Midbrain (tissue), 1 donor: Measurements from ENCODE around the gene MCC.
A peak's percentile ranks its signal among the peaks of the same experiment; 100 is the strongest.

ENCODE experiments used
- DNase-seq: peaks from one replicate; lab custom pipeline; 2025; lab: John Stamatoyannopoulos, UW

MCC gene

GRCh38 chr5:113223315-113223714, 264.9 kb downstream of the MCC start:
- DNase-seq: no peak

- DNase-seq: no peak
These were observed 266.7 kb downstream of the MCC start for GRCh38 chr5:113221294-113222176.

DNA sequence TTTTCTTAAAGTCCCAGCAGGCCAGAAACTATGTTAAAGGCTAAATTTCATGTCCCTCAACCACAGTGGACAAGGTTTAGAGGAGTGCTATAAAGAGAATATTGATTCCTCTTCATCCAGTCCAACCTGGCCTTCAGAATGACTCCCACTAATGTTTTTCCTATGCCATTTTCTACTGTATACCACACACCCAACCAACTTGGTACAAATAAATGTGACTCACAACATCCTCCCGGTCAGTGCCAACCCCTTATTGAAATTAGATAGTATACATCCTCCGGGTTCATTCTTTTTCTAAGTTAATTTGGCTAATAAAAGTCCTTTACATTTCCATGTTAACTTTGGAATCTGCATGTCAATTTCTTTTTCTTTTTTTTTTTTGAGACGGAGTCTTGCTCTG, 268.6 kb downstream of the MCC start:
- DNase-seq: no peak

DNA sequence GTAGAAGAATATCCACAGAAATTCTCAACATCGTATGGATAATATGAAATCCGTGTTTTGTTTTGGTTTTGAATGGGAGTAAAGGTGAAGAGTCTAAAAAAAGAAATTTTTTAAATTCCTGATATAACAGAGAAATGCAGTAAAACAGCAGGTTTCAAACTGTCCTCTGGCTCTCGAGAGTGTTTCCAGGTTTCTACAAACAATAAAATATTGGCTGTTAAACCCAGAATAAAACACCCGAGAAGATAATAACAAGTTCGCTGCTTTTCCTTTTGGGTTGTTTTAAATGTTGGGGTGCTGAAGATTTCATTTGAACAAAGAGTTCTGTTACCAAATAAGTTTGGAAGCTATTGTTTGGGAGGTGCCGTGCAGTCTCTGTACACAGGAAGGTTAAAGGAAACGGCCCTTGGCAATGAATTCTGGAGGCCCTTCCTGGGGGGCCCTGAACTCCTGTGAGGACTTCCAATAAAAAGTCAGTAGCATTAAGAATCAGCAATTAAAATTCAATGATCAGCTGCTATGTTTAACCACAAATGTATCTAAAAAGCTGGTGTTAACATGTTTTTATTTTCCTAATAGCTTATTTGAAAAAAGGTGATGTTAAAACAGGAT, 269.2 kb downstream of the MCC start:
- no peak for DNase-seq

GRCh38 chr5:113218200-113218599, 270.1 kb downstream of the MCC start:
- no peak for DNase-seq

DNA sequence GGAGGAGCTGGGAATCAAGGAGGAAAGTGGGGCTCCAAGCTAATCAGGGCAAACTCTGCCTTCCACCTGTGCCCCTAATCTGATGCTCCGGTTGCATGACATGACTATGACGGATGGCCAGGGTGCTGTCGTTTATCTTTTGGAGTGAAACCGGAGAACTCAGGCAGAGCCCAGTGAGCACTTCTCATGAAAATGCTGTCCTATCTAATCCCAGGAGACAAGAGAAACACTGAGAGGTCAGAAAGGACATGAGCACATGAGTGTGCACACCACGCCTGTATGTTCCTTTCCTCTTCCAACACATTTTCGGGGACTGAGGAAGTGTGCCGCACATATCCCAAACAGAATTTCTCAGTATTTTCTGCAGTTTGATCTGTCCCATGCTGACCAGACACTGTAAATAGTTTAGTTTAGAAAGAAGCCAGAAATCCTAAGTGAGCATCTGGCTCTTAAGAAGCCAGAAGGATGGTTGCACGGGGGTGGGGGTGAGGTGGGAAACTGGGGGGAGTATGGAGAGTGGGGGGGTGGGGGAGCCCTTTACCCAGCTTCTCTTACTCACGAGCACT, 270.6 kb downstream of the MCC start:
- no peak for DNase-seq

- no peak for DNase-seq
These were observed 271.7 kb downstream of the MCC start for GRCh38 chr5:113216545-113216944.

DNA sequence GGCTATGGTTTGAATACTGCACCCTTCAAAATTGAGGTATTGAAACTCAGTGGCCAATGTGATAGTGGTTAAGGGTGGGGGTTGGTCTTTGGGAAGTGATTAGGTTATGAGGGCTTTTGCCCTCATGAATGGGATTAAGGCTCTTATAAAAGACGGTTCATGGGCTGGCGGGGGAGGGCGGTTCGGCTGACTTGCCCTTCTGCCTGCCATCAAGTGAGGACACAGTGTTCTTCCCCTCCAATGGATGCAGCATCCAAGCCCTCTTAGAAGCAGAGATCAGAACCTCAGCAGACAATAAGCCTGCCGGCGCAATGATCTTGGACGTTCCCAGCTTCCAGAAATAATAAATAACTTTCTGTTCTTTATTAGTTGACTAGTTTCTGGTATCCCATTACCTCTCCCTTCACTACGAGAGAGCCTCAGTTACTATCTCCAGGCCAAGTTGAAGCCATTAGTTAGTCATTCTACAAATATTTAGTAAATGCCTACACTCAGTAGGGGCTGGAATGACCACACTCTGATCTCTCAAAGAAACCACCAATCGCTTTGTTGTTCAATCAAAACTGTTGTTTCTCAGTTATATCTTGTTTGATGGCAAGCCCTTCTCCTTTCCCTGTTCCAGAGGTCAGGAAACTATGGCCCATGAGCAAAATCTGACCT, 272.7 kb downstream of the MCC start:
- no peak for DNase-seq

- no peak for DNase-seq
These were observed 273.5 kb downstream of the MCC start for GRCh38 chr5:113214606-113215323.

DNA sequence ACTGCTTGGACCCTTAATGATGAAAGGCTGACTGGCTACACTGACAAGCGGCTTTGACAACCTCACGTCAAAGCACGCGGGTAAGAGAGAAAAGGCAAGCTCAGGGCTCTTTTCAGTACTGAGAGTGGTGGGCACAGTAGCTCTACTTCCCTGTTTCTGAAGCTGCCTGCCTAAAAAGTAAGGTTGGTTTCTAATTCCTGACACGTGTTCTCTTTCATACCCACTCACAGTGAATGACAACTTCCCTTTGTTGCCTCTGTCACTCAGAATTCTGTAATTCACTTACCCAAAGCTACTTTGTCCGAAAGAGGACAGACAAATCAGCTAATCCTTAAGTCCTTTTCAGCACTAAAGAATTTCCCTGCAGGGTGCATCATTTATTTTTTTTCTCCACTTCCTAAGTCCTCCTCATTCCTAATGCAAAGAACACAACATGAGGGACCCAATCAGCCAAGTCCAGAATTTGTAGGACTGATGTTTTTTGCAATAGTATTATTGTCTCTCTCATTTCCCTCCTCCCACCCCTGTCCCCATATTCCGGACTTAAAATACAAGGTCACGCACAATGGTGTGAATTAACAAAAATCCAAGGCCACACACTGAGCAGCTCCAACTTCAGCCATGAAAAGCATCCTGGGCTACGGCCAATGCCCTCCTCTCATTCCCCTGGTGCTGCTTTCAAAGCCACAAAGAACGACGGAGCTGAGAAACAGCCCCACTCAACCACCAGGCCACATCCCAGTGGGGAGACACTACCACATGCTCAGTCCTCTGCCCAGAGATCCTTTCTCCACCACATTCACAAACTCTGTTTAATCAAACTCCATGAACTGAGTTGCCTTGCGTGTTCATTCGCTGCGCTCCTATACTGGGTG, 274.5 kb downstream of the MCC start:
- DNase-seq: peak; percentile 59

DNA sequence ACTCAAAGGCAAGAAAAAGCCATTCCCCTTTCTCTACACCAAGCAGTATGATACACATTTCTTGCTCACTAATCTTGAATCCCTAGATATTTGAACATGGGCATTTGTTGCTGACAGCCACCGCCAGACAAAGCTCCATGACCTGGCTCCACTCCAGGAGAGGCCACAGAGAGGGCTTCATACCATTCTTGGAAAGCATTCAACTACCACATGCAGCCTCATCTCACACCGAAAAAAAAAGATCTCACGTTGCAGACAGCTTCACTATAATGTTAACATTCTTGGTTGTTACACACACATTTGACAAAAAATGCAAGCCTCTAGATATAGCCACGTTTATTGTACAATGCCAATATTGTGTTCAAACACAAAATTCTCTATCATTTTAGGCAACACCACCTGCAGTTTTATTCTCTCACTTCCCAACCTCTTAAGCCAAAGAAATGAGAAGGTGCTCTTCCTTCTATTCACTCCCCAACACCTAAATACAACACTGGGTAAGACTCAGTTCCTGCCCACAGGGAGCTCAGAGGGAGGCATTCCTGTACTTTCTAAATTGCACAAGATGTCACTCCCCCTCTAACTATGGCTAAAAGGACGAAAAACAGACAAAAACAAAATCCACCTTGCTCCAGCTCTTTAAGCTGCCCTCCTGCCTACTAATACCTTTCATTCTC, 275.9 kb downstream of the MCC start:
- DNase-seq: peak; percentile 29

- no peak for DNase-seq
These were observed 278.8 kb downstream of the MCC start for GRCh38 chr5:113209498-113209897.

GRCh38 chr5:113205807-113206206, 282.4 kb downstream of the MCC start:
- peak; percentile 38 for DNase-seq

GRCh38 chr5:113205323-113205722, 282.9 kb downstream of the MCC start:
- DNase-seq: no peak

- peak; percentile 50 for DNase-seq
These were observed 283.6 kb downstream of the MCC start for GRCh38 chr5:113204525-113205161.

DNA sequence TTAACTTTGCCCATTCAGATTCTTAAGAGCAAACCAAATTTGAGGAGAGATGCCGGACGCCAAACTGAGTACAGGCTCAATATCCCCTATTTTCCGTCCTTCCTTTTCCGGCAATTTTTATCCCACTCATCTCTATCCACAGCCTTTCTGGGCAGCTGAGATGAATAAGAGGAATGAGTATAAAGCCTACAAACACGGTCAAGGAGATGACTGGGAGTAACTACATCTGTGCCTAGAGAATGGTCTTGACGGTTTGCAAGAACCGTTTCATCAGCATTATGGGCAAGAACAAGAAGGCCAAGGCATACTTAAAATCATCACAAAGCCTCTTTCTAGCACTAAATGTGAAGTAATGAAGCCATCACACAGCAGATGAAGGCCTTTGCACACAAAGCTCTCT, 284.3 kb downstream of the MCC start:
- no peak for DNase-seq

DNA sequence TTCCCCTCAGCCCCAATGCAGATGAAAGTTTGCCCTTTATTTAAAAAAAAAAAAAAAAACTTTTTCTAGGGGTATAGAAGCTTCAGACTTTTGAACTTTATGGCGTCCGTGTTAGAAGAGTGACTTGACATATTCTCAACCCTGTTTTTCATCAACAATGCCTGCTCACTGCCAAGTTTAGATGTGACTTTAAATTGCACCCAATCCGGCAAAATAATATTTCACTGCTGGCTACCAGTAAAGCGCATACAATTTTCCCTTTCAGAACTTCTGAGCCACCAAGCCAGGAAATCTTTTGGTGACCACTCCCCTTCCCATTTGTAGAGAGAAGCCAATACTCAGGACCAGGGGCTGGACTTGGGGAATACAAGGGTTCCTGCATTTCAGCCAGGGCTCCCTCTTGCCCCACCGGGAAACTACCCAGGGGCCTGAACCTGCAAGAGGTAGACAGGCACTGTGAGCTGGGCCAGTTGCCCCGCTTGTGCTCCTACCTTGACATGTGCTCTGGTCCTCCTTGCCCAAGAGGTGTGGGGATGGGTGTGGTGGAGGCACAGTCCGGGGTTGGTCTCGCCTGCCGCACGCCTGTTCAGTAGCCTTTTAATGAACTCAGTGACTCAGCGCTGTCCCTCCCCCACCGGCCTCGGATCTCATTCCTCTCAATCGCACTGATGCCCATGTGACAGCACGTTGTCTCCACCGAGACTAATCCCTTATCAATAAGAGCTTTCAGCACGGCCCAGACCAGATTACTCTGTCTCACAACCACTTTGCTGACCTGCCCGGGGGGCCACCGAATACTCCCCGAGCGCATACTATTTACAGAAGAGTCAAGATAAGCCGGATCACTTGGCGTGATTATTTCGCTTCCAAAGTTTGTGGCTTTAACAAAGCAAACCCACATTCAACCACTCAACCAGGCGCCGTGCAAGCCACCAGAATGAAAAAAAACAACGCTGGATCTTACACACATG, 285.2 kb downstream of the MCC start:
- peak; percentile 29 for DNase-seq

DNA sequence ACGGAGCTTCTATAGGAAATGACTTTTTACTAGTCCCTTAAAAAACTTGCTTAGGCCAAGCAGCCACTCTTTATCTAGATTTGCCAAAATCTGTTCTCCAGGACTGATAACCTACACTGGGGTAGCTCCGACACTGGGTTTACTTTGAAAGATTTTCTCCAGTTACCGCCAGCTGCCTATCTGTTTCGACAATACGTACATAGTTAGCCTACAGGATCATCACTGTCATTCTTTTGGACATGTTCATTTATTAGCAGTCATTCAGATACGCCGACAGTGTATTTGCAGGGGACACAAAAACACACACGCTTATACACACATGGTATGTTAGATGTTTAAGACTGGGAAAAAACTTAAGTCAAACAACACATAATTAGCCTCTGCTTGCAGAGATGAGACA, 286.0 kb downstream of the MCC start:
- no peak for DNase-seq

GRCh38 chr5:113201715-113202114, 286.5 kb downstream of the MCC start:
- no peak for DNase-seq
